ENCODE data around the gene WDR11. TPM values are rescaled to one million over a fixed set of nuclear protein-coding genes. Genes with fewer than 3 reads are reported as not detected.
"Not testable (repeated sequence)": the region's sequence is repeated elsewhere in the genome, so short reads cannot be mapped to it uniquely, and the experiment has no call there.

WDR11 gene
- total RNA-seq, 2 experiments from 2014 or later: 31.9 to 36.9 TPM

DNA sequence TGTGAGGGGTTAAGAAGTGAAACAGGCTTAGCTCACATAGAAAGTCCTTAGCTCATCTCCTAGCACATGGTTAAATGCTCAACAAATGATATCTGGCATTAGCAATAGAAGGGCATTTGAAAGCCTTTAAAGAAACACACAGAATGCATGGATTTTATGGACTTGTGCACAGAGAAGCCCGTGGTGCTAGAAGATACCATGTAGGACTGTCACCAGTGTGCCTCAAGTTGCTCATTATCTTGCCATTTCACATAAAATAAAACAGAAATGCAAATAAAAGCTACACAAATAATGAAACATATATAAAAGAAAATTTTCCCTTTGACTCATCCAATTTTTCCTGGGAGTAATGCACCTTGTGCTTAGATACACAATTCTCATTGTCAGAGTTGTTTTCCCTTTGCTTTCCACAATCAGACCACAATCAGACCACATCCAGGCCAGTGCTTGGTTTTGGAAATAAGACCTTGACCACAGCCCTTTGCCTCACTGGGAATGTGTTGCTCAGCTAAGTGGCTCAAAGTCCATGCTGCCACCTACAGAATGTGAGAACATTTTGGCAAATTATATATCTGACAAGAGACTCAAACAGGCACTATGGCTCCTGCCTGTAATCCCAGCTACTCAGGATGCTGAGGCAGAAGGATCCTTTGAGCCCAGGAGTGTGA, 9.5 kb upstream of the WDR11 start:
- CTCF ChIA-PET: no interaction called here
- POLR2A ChIA-PET: no interaction called here

DNA sequence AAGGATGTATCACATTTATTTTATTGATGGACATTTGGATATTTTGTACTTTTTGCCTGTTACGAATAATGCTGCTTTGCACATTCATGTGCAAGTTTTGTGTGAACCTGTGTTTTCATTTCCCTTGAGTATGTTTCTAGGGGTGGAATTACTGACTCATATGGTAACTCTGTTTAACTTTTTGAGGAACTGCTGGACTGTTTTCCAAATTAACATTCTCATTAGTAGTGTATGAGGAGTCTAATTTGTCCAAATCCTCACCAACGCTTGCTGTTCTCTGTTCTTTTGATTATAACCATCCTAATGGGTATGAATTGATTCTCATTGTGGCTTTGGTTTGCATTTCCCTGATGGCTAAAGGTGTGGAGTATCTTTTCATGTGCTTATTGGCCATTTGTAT, 3.2 kb downstream of the WDR11 start:
- POLR2A ChIA-PET: no interaction called here
- CTCF ChIA-PET: no interaction called here

DNA sequence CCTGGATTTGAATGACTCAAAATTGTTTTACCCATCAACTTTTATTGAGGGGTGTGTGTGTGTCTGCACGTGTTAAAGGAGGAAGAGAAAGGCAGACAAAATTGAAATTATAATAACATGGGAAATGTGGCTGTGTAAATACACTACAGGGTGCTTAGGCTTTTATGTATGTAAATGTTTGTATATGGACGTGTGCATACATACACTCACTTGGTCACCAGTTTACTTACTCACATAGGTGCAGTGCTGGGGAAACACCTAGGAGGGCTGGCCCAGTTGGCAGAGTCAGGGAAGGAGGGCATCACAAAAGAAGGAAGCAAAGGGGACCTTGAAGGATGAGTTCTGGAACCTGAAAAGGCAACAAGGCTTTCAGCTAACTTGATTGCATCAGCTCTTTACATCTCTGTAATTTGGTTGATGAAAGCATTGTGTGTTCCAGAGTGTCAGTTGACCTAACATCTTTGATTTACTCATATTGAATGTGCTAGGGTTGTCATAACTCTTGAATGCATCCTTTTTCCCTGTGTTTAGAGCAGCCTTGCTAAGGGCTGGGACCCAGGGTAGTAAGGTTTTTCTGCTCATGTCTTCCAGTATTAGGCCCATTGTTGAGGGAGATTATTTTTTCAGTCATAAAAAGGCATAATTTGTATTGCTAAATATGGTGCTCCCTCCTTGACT, 10.2 kb downstream of the WDR11 start:
- CTCF ChIA-PET: no interaction called here
- POLR2A ChIA-PET: no interaction called here

DNA sequence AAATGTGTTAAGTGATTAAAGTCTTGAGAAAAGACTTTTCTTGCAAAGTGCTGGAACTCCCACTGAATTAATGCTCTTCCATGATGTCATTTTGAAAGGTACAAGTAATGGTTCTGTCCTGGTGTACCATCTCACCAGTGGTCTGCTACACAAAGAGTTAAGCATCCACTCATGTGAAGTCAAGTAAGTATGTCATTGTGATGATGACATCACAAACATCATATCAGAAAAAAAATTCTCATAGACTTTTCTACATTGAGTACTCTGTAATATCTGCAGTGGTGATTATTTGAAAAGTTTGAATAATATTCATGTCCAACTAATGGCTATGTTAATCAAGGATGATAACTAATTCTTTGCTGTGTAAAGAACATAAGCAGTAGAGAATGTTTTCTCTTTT, 22.6 kb downstream of the WDR11 start:
- CTCF ChIA-PET: no interaction called here
- POLR2A ChIA-PET: no interaction called here

DNA sequence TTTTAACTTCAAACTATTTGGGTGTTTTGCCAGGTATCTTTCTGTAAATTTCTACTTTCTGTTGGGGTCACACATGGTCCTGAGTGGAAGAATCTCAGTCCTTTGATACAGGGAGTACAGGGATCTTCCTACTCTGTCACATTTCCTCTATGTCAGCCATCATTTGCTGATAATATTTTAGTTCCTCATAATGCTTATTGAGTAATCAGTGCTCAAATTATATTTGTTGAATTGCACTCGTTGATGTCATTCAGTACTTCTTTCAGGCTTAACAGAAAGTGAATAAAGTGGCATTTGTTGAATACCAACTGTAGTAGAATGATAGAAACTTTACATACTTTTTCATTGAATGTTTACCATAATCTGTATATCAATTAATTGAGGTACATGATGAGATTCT, 31.9 kb downstream of the WDR11 start:
- ChIA-PET POLR2A (no interaction called here), CTCF (no interaction called here)

DNA sequence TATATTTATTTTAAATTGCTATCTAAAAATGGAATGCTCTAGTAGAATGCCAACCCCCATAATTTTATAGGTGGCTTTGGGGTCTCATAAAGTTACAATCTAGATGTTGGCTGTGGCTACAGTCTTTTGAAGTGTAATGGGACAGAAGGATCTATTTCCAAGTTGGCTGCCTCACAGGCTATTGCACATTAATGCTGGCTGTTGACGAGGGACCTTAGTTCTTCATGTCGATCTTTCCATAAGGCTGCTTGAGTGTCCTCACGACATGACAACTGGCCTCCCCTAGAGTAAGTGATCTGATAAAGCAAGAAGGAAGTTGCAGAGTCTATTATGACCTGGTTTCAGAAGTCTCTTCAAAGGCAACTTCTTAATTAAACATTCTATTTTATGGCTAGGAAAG, 36.3 kb downstream of the WDR11 start:
- ChIA-PET POLR2A (no interaction called here), CTCF (no interaction called here)

DNA sequence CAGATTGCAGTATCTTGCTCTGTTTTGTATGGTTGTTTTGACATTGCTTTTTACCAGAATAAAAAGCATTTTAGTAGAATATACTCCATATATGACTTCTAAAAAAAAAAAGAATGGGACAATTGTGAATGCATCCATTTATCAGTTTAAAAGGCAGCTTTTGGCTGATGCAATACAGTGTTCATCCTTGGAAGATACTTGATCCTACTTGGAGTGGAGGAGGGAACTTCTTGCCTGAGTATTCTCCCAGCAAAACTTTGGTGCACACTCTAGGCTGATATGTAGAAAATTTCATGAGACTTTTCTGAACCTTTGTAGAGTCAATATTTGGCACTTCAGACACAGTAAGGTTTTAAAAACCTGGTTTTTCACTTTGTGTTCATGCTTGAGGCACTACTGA, 40.2 kb downstream of the WDR11 start:
- ChIA-PET CTCF (no interaction called here), POLR2A (no interaction called here)

DNA sequence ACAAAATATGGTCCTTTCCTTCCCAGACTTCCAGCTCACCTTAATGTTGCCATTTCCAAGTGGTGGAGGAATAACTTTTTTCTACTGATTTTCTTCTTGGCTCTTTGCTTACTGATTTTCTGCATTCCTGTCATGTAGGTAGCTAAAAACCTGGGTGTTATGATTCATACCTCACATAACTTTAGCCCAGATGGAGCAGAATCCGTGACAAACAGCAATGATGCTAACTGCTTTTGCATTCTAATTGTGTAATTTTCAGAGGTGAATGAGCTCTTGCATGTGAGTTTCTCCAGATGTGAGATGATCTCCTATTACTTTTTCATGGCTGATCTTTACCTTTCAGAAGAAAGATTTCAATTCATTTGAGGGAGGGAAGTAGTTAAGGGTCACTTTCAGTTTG, 43.4 kb downstream of the WDR11 start:
- CTCF ChIA-PET: no interaction called here
- POLR2A ChIA-PET: no interaction called here

DNA sequence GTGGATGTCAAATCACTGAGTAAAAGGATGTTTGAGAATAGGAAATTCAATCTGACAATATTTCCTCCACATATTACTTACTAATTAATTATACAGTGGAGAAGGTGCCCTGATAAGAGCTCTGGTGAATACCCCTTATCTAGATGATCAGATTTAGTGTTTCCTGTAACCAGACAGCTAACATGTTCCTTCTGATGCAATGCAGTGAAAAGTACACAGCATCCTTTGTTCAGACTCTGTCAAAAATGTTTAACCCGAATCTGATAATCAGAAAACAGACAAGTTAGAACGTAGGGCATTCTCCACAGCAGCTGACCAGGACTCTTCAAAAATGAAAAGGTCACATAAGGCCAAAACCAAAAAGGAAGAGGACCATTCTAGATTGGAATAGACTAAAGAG, 46.2 kb downstream of the WDR11 start:
- ChIA-PET POLR2A (no interaction called here), CTCF (no interaction called here)

DNA sequence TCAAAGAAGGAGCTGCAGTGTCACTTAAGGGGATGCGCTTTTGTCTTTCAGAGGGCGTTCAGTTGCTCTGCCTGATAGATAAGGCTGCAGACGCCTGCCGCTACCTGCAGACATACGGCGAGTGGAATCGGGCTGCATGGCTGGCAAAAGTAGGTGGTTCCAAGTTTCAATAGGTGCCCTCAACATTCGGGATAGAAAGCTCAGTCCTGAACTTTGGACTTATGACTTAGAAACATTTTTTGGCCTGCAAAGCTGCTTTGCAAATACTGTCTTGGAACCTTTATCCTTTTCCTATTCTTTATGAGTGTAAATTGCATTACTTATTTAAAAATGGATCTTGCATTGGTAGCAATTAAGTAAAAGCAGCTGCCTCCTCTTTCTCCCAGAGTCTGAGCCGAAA, 54.1 kb downstream of the WDR11 start:
- POLR2A ChIA-PET: no interaction called here
- CTCF ChIA-PET: no interaction called here

DNA sequence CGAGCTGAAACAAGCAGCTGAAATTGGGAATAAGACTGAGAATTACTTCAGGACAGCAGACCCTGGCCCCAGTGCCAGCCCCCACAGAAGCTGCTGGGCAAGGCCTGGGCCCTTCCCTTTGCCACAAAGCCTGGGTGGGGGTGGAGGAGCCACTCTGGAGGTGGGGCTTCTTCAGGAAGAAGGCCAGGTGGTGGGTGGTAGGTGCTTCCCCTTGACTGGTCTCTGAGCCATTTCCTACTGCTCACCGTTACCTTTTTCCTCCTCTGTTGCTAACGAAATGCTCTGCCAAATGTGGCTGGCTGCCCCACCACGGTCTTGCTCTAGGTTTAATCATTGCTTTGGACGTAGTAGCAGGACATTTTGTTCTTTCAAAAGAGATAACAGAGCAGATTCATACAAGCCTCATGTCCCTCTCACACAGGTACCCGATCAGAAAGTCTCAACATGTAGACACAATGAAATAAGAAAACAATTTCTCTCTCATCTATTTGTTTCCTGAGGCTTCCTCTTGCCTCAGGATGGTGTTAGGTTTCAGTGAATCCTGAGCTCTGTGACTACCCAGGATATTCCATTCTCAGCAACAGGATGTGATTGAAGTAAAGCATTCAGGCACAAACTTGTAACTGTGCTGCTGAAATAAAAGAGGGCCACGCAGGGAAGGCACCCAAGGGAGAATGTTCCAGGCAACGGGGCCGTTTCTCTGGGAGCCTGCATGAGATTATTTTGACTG, 66.5 kb downstream of the WDR11 start:
- POLR2A ChIA-PET: no interaction called here
- CTCF ChIA-PET: no interaction called here

DNA sequence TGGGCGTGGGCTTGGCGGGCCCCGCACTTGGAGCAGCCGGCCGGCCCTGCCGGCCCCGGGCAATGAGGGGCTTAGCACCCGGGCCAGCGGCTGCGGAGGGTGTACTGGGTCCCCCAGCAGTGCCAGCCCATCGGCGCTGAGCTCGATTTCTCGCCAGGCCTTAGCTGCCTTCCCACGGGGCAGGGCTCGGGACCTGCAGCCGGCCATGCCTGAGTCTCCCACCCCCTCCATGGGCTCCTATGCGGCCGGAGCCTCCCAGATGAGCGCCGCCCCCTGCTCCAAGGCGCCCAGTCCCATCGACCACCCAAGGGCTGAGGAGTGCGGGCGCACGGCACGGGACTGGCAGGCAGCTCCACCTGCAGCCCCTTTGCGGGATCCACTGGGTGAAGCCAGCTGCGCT, 72.7 kb downstream of the WDR11 start:
- POLR2A ChIA-PET, CTCF ChIA-PET: not testable (repeated sequence)

DNA sequence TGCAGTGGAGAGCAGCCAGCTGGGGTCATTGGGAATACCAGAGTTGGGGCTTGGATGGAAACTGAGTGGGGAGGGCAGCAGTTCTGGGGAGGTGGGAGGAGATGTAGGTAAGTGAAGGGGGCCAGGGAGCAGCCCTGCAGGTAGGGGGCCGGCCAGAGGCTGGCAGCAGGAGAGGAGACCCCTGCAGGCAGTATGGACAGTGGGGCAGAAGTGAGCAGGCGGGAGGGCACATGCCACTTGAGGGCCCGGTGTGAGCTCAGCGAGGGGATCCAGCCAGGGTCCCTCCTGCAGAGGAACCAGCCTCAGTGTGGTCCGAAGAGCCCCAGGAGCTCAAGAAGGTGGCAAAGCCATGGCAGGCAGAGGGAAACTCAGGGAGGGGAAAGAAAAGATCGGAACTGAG, 75.4 kb downstream of the WDR11 start:
- ChIA-PET CTCF (no interaction called here), POLR2A (no interaction called here)

DNA sequence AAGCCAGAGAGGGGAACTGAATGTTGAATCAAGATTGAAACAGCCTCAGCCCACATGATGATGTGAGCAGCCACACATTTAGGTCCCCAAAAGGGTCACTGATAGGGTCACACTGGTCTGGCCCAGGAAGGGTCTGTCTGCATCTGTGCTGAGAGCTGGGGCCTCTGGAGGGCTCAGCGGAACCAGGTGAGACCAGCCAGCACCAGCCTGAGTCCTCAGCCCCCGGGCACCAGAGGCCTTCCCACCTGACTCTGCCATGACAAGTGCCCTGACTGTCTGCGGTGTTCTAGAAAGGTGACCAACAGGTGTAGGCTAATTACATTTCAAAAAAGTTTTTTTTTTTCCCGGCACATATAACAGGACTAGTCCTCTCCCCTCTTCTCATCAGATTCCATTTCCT, 76.2 kb downstream of the WDR11 start:
- ChIA-PET CTCF (interaction anchor here (0.6 kb wide), 1 partner anchor 977 kb away, joined by 4 read pairs; no protein-coding TSS in a partner anchor), POLR2A (no interaction called here)

DNA sequence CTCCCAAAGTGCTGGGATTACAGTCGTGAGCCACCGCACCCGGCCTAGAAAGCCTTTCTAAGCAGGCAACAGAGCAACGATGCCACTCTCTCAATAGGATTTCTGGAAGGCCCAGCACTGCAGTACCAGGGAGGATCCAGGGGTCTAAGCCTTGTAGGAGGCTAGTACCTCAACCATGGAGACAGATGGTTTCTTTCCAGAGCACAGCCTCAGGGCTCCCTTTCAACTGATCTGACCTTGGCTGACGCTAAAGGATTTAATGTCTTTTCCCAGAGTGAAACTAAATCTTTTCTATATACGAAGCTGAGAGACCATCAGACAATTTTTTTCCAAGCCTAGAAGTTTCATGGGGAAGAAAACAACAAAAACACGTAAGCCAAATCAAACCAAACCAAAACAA, 78.0 kb downstream of the WDR11 start:
- CTCF ChIA-PET: no interaction called here
- POLR2A ChIA-PET: no interaction called here

DNA sequence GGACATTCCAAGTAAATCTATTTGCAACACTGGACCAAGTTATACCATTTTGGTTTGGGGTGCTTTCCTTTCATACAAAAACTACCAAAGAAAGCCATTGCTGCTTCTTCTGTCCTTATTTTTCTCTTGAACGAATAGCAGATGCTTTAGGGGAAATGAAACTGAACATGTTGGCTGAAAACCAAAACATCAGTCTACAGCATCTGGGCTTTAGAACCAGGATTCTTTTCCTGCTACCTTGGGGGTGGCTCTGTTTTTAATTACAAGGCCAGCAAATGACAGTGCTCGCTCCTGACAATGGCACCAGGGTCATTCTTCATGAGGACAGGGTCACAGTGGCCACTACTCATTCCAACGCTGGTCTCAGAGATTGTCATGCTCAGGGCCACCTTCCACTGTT, 80.3 kb downstream of the WDR11 start:
- ChIA-PET POLR2A (no interaction called here), CTCF (no interaction called here)

DNA sequence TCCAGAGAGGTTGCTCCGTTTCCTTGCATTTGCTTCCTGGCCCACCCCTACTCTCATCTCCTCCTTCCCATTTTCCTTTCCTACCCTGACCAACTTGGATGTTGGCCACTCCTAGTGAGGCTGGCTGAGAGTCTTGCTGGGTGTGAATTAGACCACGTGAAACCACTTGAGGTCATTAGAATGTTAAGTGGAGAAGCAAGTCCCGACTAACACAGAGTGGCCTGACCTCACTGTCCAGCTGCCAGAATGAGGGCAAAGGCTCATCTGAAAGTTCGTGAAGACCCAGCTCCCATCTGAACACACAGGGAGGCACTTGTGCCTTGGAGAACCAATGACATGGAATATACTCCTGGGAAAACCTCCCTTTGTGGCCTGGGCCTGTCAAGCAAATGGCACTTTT, 80.8 kb downstream of the WDR11 start:
- ChIA-PET CTCF (no interaction called here), POLR2A (no interaction called here)

DNA sequence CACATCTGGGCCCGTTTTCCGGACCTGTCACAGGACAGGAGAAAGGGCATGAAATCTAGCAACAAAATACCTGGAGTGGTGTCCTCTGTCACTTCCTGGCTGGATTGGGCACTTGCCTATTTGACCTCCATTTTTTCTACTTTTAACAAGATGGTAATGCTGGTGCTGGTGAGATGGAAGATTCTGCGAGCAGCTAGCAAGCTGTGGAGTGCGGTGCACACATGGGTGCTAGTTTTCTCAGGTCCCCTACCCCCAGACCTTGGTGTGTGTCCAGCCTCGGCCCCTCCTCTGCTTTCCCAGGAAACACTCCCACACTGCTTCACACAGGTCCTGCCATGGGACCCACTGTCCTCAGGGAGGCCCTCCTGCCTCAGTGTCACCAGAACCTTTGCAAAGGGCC, 87.7 kb downstream of the WDR11 start:
- CTCF ChIA-PET: no interaction called here
- POLR2A ChIA-PET: no interaction called here

DNA sequence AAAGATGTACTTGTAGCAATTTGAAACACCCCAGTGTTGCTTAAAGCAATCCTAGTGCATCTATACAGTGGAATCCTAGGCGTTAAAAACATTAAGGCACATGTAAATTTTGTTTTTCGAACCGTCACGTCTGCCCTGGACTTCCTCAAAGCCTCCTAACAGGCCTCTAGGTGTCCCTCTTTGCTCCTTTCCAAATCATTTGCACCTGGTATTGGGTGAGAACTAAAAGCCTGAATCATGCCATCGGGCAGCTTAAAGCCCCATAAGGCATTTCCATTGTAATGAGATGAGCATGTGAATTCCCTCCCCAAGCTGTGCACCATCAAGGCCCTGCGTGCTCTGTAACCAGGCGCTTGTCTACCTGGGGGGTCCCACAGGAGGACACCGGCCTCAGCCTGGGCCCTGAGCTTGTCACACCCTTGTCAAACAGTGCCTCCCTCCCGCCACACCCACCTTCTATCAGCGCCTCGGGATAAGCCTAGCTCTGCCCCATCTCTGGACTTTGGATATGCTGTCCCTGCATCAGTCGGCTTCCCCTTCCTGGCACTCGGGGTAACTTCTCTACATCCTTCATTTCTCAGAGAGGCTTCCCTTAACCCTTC, 89.2 kb downstream of the WDR11 start:
- ChIA-PET CTCF (interaction anchor here (1.4 to 1.5 kb wide), 2 partner anchors 18 to 794 kb away, joined by 3 read pairs; no protein-coding TSS in a partner anchor), POLR2A (no interaction called here)

DNA sequence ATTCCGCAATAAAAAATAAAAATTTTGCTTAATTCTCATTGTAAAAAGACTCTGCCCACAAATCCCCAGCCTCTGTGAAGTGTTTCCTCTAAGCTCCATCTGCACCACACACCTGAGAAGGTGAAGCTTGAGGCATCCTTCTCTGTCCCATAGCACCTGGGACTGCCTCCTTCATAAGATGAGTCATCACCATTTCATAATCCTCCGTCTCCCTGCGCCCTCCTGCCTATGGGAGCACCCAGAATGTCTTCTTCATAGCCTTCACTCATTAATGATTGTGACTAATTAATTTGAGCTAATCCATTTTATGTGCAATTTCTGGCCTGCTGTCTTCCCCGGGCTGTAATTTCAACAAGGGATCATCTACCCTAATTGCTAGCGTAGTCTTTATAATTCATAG, 90.3 kb downstream of the WDR11 start:
- ChIA-PET POLR2A (no interaction called here), CTCF (interaction anchor here (1.4 to 2.0 kb wide), 2 partner anchors 16 to 19 kb away, joined by 3 to 6 read pairs; no protein-coding TSS in a partner anchor)

DNA sequence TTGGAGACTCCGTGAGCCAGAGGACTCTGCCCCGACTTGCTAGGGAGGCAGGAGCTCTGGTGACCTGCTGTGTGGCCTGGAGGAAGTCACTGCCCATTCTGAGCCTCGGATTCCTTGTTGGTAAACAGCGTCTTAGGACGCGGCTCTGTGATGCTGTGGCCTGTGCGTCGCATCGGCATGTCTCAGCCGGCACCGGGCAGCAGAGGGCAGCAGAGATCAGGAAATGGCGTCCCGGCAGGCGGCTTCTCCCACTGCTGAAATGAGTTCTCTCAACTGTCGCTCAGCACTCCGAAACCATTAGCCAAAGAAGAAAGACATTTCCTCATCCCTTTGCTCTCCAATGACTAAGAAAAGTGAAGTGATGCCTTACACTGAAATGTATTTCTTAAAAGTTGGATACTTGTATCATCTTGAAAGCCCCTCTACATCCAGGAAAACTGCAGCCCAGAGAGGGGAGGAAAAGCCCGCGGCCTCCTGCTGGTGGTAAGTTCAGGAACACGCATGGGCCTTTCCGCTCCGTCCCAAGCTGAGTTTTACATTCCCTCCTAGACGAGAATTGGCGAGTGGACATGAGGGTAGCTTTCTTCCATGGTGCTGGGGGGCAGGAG, 91.7 kb downstream of the WDR11 start:
- POLR2A ChIA-PET: no interaction called here
- CTCF ChIA-PET: interaction anchor here (2.0 kb wide), 1 partner anchor 15 kb away, joined by 6 read pairs; no protein-coding TSS in a partner anchor

All from activated CD8-positive, alpha-beta memory T cell treated with anti-CD3 and anti-CD28 coated beads for 36 hours (primary cell).